NCI-H82 (cell line): ENCODE data around the gene TMEM239.
"Not testable (repeated sequence)": the region's sequence is repeated elsewhere in the genome, so short reads cannot be mapped to it uniquely, and the experiment has no call there.

Experiments used
- DNase-seq: peaks from one replicate; lab custom pipeline; 2025; lab: John Stamatoyannopoulos, UW

Gene TMEM239

DNA sequence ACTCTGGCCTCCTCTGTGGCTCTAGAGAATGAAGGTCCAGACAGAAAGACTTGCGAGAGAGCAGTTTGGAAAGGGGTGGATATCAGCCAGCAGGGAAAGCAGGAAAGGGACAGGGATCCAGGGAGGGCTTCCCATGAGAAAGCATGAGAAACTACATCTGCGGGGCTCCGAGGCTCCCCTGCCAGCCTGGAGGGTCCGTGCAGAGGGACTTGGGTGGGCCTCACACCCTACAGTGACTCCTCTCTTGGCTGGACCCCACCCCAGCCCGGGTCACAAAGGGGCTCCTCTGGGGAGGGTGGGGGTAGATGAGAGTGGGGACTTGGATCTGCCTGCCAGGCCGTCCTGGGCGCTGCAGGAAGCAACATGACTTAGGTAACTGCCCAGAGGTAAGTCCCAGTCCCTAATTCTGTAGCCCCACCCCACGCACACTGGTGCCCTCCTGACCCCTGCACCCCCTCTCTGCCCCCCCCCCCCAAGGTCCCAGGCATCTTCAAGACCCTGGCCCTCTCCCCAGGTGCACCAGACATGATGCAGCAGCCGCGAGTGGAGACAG, at the start of gene TMEM239:
TMEM239 (plus strand) TSS at position 335 of the 553 bp plus-strand sequence; CDS start at position 526, 191 bp downstream.
- no peak for DNase-seq

DNA sequence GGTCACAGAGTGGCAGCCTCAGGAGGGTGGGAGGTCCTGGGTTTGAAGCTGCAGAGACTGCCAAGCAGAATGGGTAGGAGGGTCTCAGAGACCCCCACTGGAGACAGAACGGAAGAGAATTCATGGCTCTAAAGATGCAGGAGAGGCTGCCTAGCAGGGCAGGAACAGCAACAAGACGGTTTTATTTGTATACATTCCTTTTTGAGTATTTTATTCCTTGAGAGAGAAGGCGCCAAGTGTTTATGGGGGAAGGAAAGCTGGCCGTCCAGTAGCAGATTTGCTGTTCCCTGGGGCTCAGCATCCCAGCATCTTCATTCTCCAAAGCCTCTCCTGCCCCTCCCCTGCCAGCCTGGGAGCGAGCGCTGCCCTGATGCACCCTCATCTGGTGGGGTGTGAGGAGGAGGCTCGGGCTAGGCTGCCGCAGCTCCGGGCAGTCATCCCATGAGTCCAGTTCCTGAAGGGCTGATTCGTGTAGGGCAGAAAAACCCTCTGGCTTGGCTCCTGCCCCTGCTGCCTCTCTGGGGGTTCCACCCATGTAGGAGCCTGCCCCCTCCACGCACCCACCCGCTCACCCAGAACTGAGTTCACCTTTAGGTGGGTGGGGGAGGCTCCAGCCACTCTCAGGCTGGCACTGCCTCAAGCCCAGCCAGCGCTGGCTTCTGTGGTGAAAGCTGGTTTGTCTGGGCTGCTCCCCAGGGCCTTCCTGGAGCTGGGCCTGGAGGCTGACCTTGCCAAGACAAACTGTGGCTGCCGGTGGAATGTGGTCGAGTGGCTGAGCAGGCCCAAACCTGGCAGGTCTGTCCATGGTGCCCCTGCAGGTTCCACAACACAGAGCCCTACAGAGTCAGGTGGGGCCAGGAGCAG, 48.2 kb upstream of the TMEM239 start:
- DNase-seq: no peak

DNA sequence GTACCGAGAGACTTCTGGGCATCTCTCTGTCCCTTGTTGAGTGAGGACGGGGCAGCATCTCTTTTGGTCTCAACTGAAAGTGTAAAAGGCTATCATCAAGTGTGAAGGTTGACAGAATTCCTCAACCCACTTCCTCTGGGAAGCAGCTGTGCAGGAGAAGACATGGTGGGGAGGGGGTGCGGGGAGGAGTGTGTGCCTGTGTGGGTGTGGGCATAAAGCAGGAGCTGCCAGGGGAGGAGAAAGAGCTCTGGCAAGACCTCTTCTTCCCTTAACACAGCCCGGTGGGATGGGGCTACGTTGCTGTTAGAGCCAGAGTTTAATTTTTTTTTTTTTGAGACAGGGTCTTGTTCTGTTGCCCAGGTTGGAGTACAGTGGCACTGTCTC, 47.5 kb upstream of the TMEM239 start:
- no peak for DNase-seq

DNA sequence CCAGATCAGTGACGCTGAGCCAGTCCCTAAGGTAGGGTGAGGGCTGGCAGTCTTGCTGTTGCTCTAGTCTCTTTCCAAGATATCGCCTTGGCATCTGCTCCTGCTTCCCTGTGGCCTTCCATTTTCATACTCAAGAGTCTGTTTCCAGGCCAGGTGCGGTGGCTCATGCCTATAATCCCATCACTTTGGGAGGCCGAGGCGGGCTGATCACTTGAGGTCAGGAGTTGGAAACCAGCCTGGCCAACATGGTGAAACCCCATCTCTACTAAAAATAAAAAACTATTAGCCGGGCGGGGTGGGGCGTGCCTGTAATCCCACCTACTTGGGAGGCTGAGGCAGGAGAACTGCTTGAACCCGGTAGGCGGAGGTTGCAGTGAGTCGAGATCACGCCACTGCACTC, 46.1 kb upstream of the TMEM239 start:
- DNase-seq: not testable (repeated sequence)

DNA sequence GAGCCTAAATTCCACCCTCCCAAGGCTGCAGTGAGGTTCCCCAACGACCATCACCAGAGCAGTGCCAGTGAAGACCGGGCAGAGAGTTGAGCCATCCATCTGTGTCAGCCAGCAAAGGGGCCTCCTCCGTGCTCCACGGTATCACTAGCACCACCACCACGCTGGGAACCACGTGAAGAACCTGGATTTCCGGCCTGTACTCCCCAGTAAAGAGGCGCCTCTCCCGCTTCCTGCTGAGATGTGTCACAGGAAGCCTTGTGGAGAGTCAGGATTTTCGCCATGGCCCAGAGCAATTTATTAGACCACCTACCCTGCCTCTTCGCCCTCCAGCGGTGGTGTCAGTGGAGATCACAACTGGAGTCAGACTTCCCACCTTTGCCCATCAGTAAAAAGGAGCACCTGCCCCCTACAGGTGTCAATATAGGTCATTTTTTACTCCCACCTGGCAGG, 44.5 kb upstream of the TMEM239 start:
- DNase-seq: no peak

DNA sequence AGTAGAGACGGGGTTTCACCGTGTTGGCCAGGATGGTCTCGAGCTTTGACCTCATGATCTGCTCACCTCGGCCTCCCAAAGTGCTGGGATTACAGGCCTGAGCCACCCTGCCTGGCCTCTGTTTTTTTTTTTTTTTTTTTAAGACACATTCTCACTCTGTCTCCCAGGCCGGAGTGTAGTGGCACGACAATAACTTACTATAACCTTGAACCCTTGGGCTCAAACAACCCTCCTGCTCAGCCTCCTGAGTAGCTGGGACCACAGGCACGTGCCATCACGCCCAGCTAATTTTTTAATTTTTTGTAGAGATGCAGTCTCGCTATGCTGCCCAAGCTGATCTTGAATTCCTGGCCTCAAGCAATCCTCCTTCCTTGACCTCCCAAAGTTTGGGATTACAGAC, 42.4 kb upstream of the TMEM239 start:
- DNase-seq: no peak

DNA sequence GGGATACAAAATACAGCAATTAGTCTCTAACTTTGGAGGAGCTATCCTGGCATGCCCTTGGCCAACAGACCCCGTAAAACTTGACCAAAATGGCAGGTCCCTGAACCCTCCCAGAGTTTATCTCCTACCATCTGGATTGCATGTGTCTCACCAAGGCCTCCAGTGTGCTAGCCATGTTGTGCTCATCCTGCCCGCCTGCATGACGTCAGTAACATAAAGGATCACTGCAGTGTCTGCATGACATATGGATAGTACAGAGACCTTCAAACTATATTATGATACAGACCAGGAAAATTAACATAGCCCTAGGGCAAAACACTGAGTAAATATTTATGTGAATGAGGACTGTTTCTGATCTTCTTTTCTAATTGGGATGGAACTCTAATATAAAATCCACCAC, 41.0 kb upstream of the TMEM239 start:
- no peak for DNase-seq

DNA sequence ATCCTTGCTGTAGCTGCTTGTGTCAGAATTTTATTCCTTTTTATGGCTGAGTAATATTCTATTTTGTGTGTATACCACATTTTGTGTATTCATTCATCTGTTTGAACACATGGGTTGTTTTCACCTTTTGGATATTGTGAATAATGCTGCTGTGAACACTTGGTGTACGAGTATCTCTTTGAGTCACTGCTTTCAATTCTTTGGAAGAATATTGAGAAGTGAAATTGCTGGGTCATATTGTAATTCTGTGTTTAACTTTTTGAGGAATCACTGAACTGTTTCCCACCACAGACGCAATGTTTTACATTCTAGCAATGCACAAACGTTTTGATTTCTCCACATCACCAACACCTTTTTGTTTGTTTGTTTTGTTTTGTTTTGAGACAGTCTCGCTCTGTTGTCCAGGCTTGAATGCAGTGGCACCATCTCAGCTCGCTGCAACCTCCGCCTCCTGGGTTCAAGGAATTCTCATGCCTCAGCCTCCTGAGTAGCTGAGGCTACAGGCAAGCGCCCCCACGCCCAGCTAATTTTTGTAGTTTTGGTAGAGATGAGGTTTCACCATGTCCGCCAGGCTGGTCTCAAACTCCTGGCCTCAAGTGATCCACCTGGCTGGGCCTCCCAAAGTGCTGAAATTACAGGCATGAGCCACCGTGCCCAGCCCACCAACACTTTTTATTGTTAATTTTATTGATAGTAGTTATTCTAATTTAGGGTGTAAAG, 37.4 kb upstream of the TMEM239 start:
- no peak for DNase-seq

DNA sequence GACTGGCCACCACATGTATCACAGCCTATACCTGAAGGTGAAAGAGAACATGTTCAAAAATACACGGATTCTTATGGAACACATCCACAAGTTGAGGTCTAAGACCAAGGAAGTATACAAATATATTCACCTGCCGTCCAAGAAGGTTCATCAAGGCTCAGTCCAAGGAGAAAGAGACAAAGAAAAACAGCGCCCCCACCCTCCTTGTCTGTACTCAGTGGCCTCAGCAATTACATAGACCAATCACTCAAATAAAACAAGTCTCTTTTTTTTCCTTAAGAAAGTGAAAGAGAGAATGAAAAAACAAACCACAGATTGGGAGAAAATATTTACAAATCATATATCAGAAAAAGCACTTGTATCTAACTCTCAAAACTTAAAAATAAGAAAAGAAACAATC, 35.2 kb upstream of the TMEM239 start:
- DNase-seq: no peak

DNA sequence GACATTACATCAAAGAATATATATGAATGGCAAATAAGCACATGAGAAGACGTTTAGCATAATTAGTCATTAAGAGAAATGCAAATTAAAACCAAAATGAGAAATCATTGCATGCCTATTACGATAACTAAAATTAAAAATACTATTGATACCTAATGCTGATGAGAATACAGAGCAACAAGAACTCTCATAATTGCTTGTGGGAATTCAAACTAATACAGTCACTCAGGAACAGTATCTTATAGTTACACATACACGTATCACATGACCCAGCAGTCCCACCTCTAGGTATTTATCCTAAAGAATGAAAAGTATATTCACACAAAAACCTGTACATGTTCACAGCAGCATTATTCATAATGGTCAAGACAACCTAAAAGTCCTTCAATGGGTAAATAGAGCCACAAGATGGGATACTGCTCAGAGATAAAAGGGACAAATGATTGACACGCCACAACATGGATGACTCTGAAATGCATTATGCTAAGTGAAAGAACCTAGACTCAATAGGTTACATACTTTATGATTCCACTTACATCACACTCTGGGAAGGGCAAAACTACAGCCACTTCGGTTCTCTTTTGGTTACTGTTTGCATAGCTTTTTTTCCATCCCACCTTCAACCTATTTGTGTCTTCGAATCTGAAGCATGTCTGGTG, 32.1 kb upstream of the TMEM239 start:
- DNase-seq: no peak

DNA sequence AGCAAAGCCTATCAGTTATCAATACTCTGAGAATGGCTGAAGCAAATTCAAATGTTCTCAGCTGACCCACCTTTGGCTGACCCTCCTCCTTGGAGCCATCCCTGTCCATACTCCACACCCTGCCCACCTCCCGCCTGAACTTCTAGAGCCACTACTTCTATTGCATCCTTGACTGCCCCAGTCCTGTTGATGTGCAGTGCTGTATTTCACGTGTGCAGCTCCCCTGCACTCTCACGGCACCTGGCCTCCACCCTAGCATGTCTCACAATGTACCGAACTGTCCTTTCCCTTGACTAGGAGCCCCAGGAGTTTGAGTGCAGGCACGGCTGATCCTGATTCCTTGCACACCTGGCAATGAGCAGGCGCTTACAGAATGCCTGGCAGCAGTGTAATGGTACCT, 22.7 kb upstream of the TMEM239 start:
- no peak for DNase-seq

DNA sequence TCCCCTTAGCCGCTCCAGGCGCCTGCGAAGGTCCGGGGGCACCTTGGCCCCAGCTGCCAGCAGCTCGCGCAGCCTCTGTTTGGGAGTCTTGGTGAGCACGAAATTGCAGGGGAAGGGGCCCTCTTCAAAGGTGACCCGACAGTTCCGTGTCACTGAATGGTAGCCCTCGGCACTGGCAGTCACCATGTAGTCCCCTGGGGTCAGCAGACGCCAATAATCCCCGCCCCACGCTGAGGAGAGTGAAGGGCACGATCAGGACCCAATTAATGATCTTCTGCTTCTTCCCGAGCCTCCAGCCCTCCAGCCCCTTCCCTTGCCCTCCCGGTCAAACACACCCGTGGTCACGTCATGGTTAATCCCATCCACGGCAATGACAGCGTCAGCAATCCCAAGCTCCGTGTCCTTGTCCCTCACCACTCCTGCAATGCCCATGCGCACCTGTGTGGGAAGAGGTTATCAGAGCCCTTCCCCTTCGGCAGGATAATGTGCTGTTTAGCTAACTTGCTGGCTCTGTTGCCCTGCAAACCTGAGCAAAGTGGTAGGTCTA, 21.9 kb upstream of the TMEM239 start:
- no peak for DNase-seq

DNA sequence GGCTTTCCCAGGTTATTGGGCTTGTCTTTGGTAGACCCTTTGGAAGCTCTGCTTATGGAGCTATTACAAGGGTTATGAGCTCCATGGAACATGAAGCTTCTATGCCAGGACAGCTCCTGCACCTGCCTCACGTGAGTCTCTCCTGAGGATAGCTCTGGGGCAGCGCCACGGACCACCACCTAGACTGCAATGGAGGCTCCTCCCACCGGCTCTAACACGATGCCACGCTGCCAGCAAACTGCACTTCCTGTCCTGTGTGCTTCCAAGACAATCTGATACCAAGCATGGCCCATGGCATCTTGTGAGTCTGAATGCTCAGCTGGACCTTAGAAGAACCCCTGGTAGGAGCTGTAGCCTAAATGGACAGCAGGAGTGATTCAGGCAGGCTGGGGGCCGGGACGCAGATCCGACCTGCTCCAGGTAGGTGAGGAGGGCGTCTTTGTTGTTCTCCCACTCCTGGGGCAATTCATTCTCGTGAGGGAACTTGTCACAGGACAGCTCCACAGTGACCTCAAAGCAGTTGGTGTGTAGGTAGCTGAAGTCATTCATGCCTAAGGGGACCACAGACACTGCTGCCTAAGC, 21.2 kb upstream of the TMEM239 start:
- DNase-seq: no peak

DNA sequence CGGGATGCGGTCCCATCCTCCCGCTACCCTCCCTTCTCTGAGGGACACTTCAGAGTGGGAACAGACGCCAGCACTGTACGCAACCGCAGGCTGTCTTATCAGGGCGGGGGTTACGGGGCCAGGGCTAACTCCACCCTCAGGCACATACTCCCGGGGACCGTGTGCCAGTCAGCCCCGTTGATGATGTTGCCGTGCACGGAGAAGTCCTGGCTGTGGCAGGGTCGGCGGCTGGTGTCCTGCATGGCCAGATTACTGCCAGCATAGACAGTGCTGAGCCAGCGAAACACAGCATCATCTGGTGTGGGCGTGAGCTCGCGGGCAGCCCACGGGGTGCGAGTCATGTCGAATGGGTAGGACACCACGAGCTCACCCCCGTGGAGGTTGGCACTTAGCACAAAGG, 20.7 kb upstream of the TMEM239 start:
- DNase-seq: no peak

DNA sequence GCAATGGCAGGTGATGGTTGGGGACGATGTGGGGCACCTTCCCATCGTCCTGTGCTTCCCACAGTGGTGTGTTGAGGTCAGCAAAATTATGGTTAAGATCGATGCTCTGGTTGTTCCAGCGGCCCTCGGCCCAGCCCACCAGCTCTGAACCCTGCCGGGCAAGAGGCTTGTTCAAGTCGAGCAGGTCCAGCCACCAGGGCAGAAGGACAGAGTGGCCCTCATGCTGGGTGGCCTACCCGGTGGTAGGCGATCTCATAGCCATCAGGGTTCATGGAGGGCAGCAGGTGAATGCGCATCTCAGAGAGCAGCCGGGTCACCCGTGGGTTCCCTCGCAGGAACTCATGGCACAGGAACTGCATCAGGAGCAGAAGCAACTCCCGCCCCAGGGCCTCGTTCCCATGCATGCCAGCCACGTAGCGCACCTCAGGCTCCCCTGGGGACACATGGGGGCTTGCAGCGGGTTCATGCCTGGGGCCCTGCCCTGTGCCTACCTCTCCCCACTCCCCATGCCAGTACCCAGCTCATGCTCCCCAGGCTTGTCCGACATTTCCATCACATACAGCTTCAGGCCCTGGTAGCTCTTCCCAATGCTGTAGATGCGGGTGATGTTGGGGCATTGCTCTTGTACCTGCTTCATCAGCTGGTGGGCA, 20.0 kb upstream of the TMEM239 start:
- no peak for DNase-seq

DNA sequence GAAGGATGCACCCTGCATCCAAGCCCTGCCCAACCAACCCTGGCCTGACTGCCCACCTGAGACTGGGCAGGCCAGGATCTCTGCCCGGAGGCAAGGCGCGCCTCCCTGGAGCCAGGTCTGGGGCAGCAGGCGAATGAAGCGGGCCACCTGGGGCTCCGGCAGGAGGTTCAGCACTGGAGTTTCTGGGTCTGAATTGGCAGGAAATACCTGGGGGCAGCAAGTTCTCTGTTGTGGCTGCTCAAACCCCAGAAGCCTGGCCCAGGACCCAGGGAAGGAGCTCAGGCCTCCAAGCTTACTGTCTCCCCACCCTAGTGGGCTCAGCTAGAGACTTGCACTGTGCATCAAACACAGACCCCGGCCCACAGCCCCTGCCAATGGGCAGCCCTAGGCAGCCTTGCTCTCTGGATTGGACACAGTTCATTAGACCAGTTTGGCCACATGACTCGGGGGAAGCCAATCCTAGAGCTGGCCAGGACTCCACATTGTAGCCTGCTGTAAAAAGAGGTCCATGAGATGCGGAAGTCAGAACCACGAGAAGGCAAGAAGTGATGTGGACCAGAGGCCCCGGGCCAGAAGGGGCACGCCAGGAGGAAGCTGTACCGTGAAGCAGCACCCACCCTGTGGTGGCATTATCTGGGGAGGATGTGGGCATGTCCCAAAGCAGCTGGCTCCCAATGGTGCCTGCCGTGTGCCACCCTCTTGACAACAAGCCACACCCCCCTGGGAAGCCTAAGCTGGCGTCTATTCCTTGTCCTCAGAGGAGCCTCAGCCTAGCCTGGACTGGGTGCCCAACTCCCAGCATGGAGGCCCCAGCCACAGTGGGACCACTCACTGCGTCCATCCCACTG, 18.8 kb upstream of the TMEM239 start:
- no peak for DNase-seq

DNA sequence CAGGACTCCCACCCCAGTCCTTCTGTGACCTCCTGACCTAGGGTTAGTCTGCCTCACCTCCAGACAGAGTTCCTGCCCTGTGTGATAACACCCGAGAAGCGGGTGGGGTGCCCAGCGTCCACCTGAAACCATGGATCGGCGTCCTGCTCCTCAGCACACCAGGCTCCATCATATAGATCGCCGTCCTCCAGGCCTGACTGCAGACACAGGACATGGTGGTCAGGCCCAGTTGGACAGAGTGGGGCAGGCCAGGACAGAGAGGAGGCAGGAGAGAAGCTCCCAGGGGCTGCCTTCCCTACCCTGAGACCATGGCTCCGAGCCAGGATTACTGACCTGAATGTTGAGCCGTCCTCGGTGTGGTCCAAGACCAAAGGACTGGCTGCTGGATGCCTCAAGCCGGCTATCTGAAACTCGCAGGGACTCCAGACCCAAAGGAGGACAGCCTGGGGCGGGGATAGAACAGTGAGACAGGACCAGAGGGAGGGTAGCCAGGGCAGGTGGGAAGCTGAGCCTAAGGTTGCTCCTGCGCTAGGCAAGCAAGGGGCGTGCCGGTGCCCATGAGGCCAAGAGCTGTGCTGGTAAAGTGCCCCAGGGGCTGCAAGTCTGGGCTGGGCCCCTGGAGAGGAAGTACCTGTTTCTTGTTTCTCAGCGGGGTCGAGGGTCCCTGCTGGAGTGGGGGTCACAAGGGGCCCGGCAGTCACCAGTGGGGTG, 17.9 kb upstream of the TMEM239 start:
- no peak for DNase-seq

DNA sequence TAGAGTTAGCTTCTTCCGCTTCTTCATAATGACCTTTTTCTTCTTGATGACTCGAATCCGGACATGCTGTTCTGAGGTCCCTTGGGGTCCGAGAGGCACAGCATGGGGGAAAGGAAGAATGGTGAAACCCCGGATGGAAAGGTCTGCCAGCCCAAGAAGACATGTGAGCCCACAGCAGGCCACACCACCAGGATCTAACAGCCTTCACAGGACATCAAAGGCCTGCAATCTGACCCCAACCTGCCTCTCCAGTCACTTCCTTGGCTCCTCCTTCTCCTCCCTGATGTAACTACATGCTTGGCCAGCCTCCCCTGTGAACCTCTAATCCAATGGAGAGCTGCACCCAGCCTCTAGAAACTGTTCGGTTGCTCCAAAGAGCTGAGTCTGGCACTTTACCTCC, 17.4 kb upstream of the TMEM239 start:
- no peak for DNase-seq

DNA sequence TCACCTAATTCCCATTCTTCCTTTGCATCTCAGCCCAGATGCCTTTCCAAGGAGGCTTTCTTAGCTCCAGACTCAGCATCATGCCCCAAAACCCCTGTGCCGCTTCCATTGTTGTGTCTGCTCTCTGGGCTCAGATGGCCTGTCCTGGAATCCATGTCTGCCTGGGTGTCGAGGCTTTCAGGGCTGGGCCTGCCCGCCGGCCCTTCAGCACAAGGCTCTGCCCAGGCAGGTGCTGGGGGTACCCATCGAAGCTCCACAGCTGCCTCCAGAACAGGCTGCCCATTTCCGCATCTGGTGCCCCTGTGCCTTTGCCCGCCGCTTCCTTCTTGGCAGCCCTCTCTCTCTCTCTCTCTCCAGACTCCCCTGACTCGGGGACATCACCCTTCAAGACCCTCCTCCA, 16.9 kb upstream of the TMEM239 start:
- DNase-seq: no peak
